Measurements from ENCODE around the gene SLC4A1AP. TPM values are rescaled to one million over a fixed set of nuclear protein-coding genes. Genes with fewer than 3 reads are reported as not detected.

The SLC4A1AP gene
- total RNA-seq, 1 donor from 2014 or later, result 19.8 TPM

DNA sequence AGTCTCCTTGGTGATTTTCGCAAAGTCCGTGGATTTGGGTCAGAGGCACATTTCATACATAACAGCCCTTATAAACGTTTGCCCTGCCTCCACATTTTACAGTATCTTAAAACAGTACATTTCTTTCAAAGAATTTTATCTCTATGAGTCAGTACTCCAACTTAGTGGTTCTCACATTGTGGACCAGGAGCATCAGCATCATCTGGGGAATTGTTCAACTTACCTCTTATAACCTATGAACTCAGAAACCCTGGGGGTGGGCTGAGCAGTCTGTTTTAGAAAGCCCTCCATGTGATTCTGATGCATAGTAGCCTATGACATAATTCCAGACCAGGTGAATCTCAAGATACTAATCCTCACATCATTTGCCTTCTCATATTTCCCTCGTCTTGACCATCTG is 12.6 kb upstream of the SLC4A1AP start:
- Mint-ChIP-seq H3K4me3 (ENCODE audit: unreplicated experiment) (no peak overlapping the region), H3K9me3 (ENCODE audit: unreplicated experiment) (no peaks in the 10 kb centered on the region), H3K4me1 (ENCODE audit: unreplicated experiment) (peaks cover 5% of the 10 kb centered on the region), H3K27me3 (ENCODE audit: unreplicated experiment) (no peaks in the 10 kb centered on the region), H3K36me3 (ENCODE audit: low read depth, unreplicated experiment) (peaks cover 44% of the 10 kb centered on the region), H3K27ac (ENCODE audit: unreplicated experiment) (no peak overlapping the region)
- TF ChIP-seq, protein P1, sequence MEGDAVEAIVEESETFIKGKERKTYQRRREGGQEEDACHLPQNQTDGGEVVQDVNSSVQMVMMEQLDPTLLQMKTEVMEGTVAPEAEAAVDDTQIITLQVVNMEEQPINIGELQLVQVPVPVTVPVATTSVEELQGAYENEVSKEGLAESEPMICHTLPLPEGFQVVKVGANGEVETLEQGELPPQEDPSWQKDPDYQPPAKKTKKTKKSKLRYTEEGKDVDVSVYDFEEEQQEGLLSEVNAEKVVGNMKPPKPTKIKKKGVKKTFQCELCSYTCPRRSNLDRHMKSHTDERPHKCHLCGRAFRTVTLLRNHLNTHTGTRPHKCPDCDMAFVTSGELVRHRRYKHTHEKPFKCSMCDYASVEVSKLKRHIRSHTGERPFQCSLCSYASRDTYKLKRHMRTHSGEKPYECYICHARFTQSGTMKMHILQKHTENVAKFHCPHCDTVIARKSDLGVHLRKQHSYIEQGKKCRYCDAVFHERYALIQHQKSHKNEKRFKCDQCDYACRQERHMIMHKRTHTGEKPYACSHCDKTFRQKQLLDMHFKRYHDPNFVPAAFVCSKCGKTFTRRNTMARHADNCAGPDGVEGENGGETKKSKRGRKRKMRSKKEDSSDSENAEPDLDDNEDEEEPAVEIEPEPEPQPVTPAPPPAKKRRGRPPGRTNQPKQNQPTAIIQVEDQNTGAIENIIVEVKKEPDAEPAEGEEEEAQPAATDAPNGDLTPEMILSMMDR (IDR thresholded peaks at IDR 0.05; ENCODE audit: unreplicated experiment), result no peak
- DNase-seq (ENCODE audit: low spot score), result no peak

DNA sequence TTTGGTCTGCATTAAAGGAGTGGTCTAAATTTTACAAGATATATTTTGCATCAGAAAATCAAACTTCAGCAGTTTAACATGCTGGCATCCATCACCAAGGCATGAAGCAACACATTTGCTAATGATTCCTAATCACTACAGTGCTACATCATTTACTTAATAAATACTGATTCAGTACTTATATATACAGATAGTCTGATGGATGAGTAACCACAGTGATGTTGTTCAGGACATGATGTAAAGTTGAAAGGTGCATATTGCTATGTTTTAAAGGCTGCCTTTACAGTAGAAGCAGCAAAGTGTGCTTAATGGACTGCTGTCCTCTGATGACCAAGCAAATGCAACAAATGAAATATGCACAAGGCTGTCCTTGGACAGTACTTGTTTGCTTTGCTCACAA is 11.3 kb upstream of the SLC4A1AP start:
- DNase-seq (ENCODE audit: low spot score), result no peak
- Mint-ChIP-seq H3K27ac (ENCODE audit: unreplicated experiment) (no peak overlapping the region), H3K36me3 (ENCODE audit: low read depth, unreplicated experiment) (peaks cover 49% of the 10 kb centered on the region), H3K9me3 (ENCODE audit: unreplicated experiment) (no peaks in the 10 kb centered on the region), H3K4me3 (ENCODE audit: unreplicated experiment) (no peak overlapping the region), H3K4me1 (ENCODE audit: unreplicated experiment) (peaks cover 5% of the 10 kb centered on the region), H3K27me3 (ENCODE audit: unreplicated experiment) (no peaks in the 10 kb centered on the region)
- TF ChIP-seq, protein P1 (IDR thresholded peaks at IDR 0.05; ENCODE audit: unreplicated experiment), result no peak

DNA sequence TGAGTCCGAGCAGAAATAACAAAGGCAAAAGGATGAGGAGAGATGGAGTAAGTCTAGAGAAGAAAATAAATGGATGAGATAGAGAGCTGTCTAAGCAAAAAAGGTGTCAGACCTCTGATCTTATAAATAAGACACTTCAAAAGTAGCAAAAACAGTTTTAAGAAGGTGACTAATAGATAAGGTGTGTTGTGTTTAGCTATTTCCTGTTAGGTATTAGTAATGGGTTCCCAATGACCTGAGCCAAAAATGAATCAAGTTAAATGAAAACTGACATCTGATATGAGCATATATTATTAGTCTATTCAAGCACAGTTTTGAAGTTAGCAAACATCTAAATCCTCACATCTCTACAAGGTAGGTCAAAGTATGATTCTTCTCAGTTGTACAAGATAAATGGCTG is 10.9 kb upstream of the SLC4A1AP start:
- Mint-ChIP-seq H3K4me1 (ENCODE audit: unreplicated experiment) (peaks cover 5% of the 10 kb centered on the region), H3K27me3 (ENCODE audit: unreplicated experiment) (no peaks in the 10 kb centered on the region), H3K9me3 (ENCODE audit: unreplicated experiment) (no peaks in the 10 kb centered on the region), H3K27ac (ENCODE audit: unreplicated experiment) (no peak overlapping the region), H3K4me3 (ENCODE audit: unreplicated experiment) (no peak overlapping the region), H3K36me3 (ENCODE audit: low read depth, unreplicated experiment) (peaks cover 45% of the 10 kb centered on the region)
- TF ChIP-seq, protein P1 (IDR thresholded peaks at IDR 0.05; ENCODE audit: unreplicated experiment), result no peak
- DNase-seq (ENCODE audit: low spot score), result no peak

DNA sequence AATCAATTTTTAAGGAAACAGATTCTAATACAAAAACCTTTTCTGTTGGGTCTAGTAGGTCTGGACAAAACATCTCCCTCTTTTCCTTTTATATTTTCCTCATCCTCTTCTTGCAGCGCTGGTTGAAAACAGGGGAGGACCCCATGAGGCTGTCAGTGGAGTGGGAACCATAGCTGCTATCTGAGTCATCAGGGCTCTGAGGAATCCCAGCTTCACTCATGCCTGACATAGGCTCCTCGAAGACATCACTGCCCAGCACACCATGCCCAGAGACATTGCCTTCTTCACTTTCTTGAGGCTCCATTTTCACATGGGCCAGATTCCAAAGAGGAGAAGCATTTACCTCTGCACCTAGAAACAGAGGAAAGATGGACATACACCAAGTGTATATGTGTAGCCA is 10.3 kb upstream of the SLC4A1AP start:
- no peak for DNase-seq (ENCODE audit: low spot score)
- no peak overlapping the region for H3K4me3 Mint-ChIP-seq (ENCODE audit: unreplicated experiment)
- H3K9me3 Mint-ChIP-seq (ENCODE audit: unreplicated experiment), result no peaks in the 10 kb centered on the region
- TF ChIP-seq, protein P1 (IDR thresholded peaks at IDR 0.05; ENCODE audit: unreplicated experiment), result no peak
- no peaks in the 10 kb centered on the region for H3K27me3 Mint-ChIP-seq (ENCODE audit: unreplicated experiment)
- H3K36me3 Mint-ChIP-seq (ENCODE audit: low read depth, unreplicated experiment), result peaks cover 42% of the 10 kb centered on the region
- H3K27ac Mint-ChIP-seq (ENCODE audit: unreplicated experiment), result no peak overlapping the region
- H3K4me1 Mint-ChIP-seq (ENCODE audit: unreplicated experiment), result peaks cover 5% of the 10 kb centered on the region

DNA sequence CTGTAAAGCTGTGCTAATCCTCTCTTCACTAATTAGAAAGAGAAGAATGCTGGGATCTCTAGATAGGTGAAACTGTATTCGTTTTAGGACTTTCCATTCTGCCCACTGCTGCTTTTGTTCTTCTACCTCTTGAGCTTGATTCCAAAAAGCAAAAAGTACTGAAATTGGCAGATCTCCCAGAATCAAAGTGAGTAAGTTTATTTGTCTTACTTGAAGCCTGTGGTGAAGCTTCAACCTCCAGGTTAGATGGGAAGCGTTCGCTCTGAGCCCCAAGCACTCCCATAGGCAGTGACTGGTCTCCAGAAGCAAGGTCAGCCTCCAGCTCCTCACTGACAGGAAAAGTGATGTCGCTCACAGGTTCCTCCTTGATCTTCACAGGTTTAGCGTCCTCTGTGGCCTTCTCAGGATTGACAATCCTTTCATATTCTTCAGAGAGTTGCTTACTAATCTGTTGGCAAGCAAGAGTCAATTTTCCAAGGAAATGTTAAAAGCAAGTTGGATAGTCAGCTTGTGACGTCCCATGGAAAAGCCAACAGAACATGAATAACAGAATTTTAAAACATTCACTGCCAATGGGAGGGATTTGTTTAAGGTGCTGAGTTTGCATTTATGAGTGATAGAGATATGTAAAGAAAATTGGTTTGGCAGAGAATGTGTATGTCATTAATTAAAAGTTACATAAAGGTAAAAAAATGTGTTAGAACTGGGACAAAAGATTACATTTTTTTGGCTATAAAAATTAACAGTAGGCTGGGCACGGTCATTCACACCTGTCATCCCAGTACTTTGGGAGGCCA is 8.3 kb upstream of the SLC4A1AP start:
- DNase-seq (ENCODE audit: low spot score), result no peak

More for the DNA sequence above, 8.3 kb upstream of the SLC4A1AP start:
- no peak overlapping the region for H3K4me3 Mint-ChIP-seq (ENCODE audit: unreplicated experiment)
- H3K36me3 Mint-ChIP-seq (ENCODE audit: low read depth, unreplicated experiment), result peaks cover 38% of the 10 kb centered on the region
- H3K9me3 Mint-ChIP-seq (ENCODE audit: unreplicated experiment), result no peaks in the 10 kb centered on the region
- no peaks in the 10 kb centered on the region for H3K27me3 Mint-ChIP-seq (ENCODE audit: unreplicated experiment)
- no peak overlapping the region for H3K27ac Mint-ChIP-seq (ENCODE audit: unreplicated experiment)
- TF ChIP-seq, protein P1 (IDR thresholded peaks at IDR 0.05; ENCODE audit: unreplicated experiment), result no peak
- peaks cover 5% of the 10 kb centered on the region for H3K4me1 Mint-ChIP-seq (ENCODE audit: unreplicated experiment)
